Smooth muscle cell (in vitro differentiated cells): Measurements from ENCODE around the gene RFC2. TPM values are rescaled to one million over a fixed set of nuclear protein-coding genes. Genes with fewer than 3 reads are reported as not detected.

Source experiments
- DNase-seq: peaks from one replicate; lab custom pipeline; 2025; ENCODE audit not compliant: unreplicated experiment; lab: John Stamatoyannopoulos, UW
- H2AFZ ChIP-seq: fragments of 200-600 bp; sonication (generic); 2 replicates; pipeline ENCODE4 v1.6.0; 2016; ENCODE audit warnings: antibody characterized with exemption, low read depth, mild to moderate bottlenecking
- H3F3A ChIP-seq: fragments of 200-600 bp; sonication (generic); 2 replicates; pipeline ENCODE4 v1.6.0; 2017; ENCODE audit warnings: antibody characterized with exemption, low read depth
- H3K27ac ChIP-seq: fragments of 200-600 bp; sonication (generic); 2 replicates; pipeline ENCODE4 v1.5.1; 2016; ENCODE audit warnings: low read depth, mild to moderate bottlenecking
- H3K27me3 ChIP-seq: fragments of 200-600 bp; sonication (generic); 2 replicates; pipeline ENCODE4 v1.6.1; 2016; ENCODE audit warnings: low read depth, mild to moderate bottlenecking
- H3K36me3 ChIP-seq: fragments of 200-600 bp; sonication (generic); 2 replicates; pipeline ENCODE4 v1.5.1; 2016; ENCODE audit warnings: low read depth
- H3K4me1 ChIP-seq: fragments of 200-600 bp; sonication (generic); 2 replicates; pipeline ENCODE4 v1.5.1; 2016; ENCODE audit warnings: low read depth
- H3K4me2 ChIP-seq: fragments of 200-600 bp; sonication (generic); 2 replicates; pipeline ENCODE4 v1.6.0; 2016; ENCODE audit warnings: mild to moderate bottlenecking
- H3K4me3 ChIP-seq: fragments of 200-600 bp; sonication (generic); 2 replicates; pipeline ENCODE4 v1.5.1; 2016; ENCODE audit warnings: mild to moderate bottlenecking
- H3K79me2 ChIP-seq: fragments of 200-600 bp; sonication (generic); 2 replicates; pipeline ENCODE4 v1.6.0; 2016; ENCODE audit warnings: low read depth, mild to moderate bottlenecking
- H3K9ac ChIP-seq: fragments of 200-600 bp; sonication (generic); 2 replicates; pipeline ENCODE4 v1.6.0; 2016; ENCODE audit warnings: low read depth
- H3K9me3 ChIP-seq: fragments of 200-600 bp; sonication (generic); replicated peaks from 2 replicates; pipeline ENCODE4 v1.5.1; 2016; ENCODE audit warnings: low read depth
- H4K20me1 ChIP-seq: fragments of 200-600 bp; sonication (generic); 2 replicates; pipeline ENCODE4 v1.6.0; 2016; ENCODE audit warnings: low read depth
- CTCF ChIP-seq: fragments of 200-600 bp; sonication (generic); IDR thresholded peaks from 2 replicates; pipeline ENCODE4 v1.5.1; 2017; ENCODE audit warnings: borderline replicate concordance, mild to moderate bottlenecking, antibody characterized with exemption; ENCODE audit not compliant: insufficient read depth, poor library complexity, severe bottlenecking
- WGBS: methylation state at CpG from one replicate; pipeline ENCODE4 v1.1.7; 2016; ENCODE audit warnings: low lambda C conversion rate; 5-methylcytosine and 5-hydroxymethylcytosine counted together
- polyA plus RNA-seq: library from polyadenylated mRNA; unstranded; fragments of >200 nt; fragmentation: Nextera tagmentation; extraction: Ambion mirVana; gene quantifications from 2 replicates; pipeline ENCODE4 v1.2.1, GENCODE V29; 2016
- total RNA-seq: library from RNA; depleted of rRNA; stranded (reverse); fragments of >200 nt; gene quantifications from 2 replicates; pipeline ENCODE4 v1.2.3, GENCODE V29; 2014

The RFC2 gene
- total and polyA plus RNA-seq, 2 experiments from 2014 or later = 28.9 to 29.4 TPM

GRCh38 chr7:74284781-74285259, 30.6 kb upstream of the RFC2 start:
- no peak overlapping the region for H3K27ac ChIP-seq
- no peaks in the 10 kb centered on the region for H3F3A ChIP-seq
- H3K4me1 ChIP-seq = no peaks in the 10 kb centered on the region
- no peak for TF ChIP-seq CTCF
- no peak overlapping the region for H3K9ac ChIP-seq
- DNase-seq = no peak
- 66% methylated on average over 9 of the region's 9 CpGs for WGBS
- H3K27me3 ChIP-seq = no peaks in the 10 kb centered on the region
- H3K36me3 ChIP-seq = no peaks in the 10 kb centered on the region
- no peaks in the 10 kb centered on the region for H3K9me3 ChIP-seq
- H3K79me2 ChIP-seq = peaks cover 5% of the 10 kb centered on the region
- no peak overlapping the region for H2AFZ ChIP-seq
- no peaks in the 10 kb centered on the region for H4K20me1 ChIP-seq
- no peak overlapping the region for H3K4me2 ChIP-seq
- H3K4me3 ChIP-seq = no peak overlapping the region

- Histone ChIP-seq H3K9ac (no peak overlapping the region), H3K4me1 (no peaks in the 10 kb centered on the region), H3K36me3 (no peaks in the 10 kb centered on the region), H3K27me3 (no peaks in the 10 kb centered on the region), H3K79me2 (no peaks in the 10 kb centered on the region), H3K27ac (no peak overlapping the region), H3K9me3 (no peaks in the 10 kb centered on the region), H2AFZ (no peak overlapping the region), H3F3A (no peaks in the 10 kb centered on the region), H3K4me3 (no peak overlapping the region), H4K20me1 (no peaks in the 10 kb centered on the region), H3K4me2 (no peak overlapping the region)
- TF ChIP-seq CTCF = no peak
- DNase-seq = no peak
- 50% methylated on average over 9 of the region's 9 CpGs for WGBS
Measured at GRCh38 chr7:74283858-74284447, 29.8 kb upstream of the RFC2 start.

GRCh38 chr7:74282748-74283459, 28.7 kb upstream of the RFC2 start:
- Histone ChIP-seq H3K27ac (no peak overlapping the region), H3K9ac (no peak overlapping the region), H3K36me3 (no peaks in the 10 kb centered on the region), H4K20me1 (no peaks in the 10 kb centered on the region), H3F3A (no peaks in the 10 kb centered on the region), H2AFZ (no peak overlapping the region), H3K27me3 (no peaks in the 10 kb centered on the region), H3K4me1 (no peaks in the 10 kb centered on the region), H3K9me3 (no peaks in the 10 kb centered on the region), H3K4me2 (no peak overlapping the region), H3K79me2 (no peaks in the 10 kb centered on the region), H3K4me3 (no peak overlapping the region)
- 88% methylated on average over 14 of the region's 14 CpGs for WGBS
- no peak for TF ChIP-seq CTCF
- no peak for DNase-seq
